CD4-positive, alpha-beta T cell treated with Interleukin-10 for 1 hour (primary cell): ENCODE data around the gene MTRF1L.

Experiments used
- DNase-seq: peaks from one replicate; pipeline ENCODE4 v3.0.0-alpha.2; 2020

MTRF1L gene

GRCh38 chr6:153002613-153003365 is at the start of gene MTRF1L:
Gene MTRF1L, minus strand, starts transcription at chr6:153002709. Its CDS starts 24 bp downstream, at chr6:153002685.
- peak; percentile 91 for DNase-seq

- DNase-seq: no peak
Observed at GRCh38 chr6:153051801-153052200, 49.3 kb upstream of the MTRF1L start.

- DNase-seq: no peak
Observed at GRCh38 chr6:153048631-153049030, 46.1 kb upstream of the MTRF1L start.

- DNase-seq: no peak
Observed at GRCh38 chr6:153047386-153047785, 44.9 kb upstream of the MTRF1L start.

- DNase-seq: no peak
Observed at GRCh38 chr6:153045271-153045670, 42.8 kb upstream of the MTRF1L start.

GRCh38 chr6:153044295-153044694 is 41.8 kb upstream of the MTRF1L start:
- DNase-seq: no peak

GRCh38 chr6:153043719-153044118 is 41.2 kb upstream of the MTRF1L start:
- DNase-seq: no peak

- DNase-seq: no peak
Observed at GRCh38 chr6:153038378-153039057, 36.0 kb upstream of the MTRF1L start.

- no peak for DNase-seq
Observed at GRCh38 chr6:153034139-153034538, 31.6 kb upstream of the MTRF1L start.

- DNase-seq: no peak
Observed at GRCh38 chr6:153032255-153032882, 29.9 kb upstream of the MTRF1L start.

GRCh38 chr6:153031335-153031955 is 28.9 kb upstream of the MTRF1L start:
- no peak for DNase-seq

GRCh38 chr6:153028963-153029362 is 26.5 kb upstream of the MTRF1L start:
- DNase-seq: no peak

- no peak for DNase-seq
Observed at GRCh38 chr6:153028286-153028685, 25.8 kb upstream of the MTRF1L start.

GRCh38 chr6:153027480-153027879 is 25.0 kb upstream of the MTRF1L start:
- DNase-seq: no peak

GRCh38 chr6:153024709-153025017 is 22.2 kb upstream of the MTRF1L start:
- DNase-seq: no peak

GRCh38 chr6:153023977-153024708 is 21.6 kb upstream of the MTRF1L start:
- DNase-seq: peak; percentile 70

- DNase-seq: no peak
Observed at GRCh38 chr6:153018355-153018754, 15.8 kb upstream of the MTRF1L start.

GRCh38 chr6:153016846-153017245 is 14.3 kb upstream of the MTRF1L start:
- DNase-seq: no peak

GRCh38 chr6:153015094-153015640 is 12.7 kb upstream of the MTRF1L start:
- DNase-seq: no peak

GRCh38 chr6:153013438-153013837 is 10.9 kb upstream of the MTRF1L start:
- no peak for DNase-seq

- DNase-seq: no peak
Observed at GRCh38 chr6:153012856-153013255, 10.3 kb upstream of the MTRF1L start.

GRCh38 chr6:153003366-153003690 is 819 bp upstream of the MTRF1L start:
- peak; percentile 29 for DNase-seq
